Neural progenitor cell (in vitro differentiated cells): Measurements from ENCODE around the gene FGD6. TPM values are rescaled to one million over a fixed set of nuclear protein-coding genes. Genes with fewer than 3 reads are reported as not detected.

ENCODE experiments used
- DNase-seq: peaks from one replicate; pipeline ENCODE4 v3.0.0-alpha.2; 2016; ENCODE audit warnings: low spot score
- H2AFZ ChIP-seq: fragments of 200-600 bp; sonication (generic); replicated peaks from 2 replicates; pipeline ENCODE4 v1.6.1; 2016; ENCODE audit warnings: antibody characterized with exemption
- H3F3A ChIP-seq: fragments of 200-600 bp; sonication (generic); 2 replicates; pipeline ENCODE4 v1.6.1; 2016; ENCODE audit warnings: antibody characterized with exemption, low read depth
- H3K27ac ChIP-seq: fragments of 200-600 bp; sonication (generic); 2 replicates; pipeline ENCODE4 v1.5.1; 2016; ENCODE audit warnings: mild to moderate bottlenecking
- H3K27me3 ChIP-seq: fragments of 200-600 bp; sonication (generic); 2 replicates; pipeline ENCODE4 v1.6.1; 2016; ENCODE audit warnings: mild to moderate bottlenecking, moderate library complexity
- H3K36me3 ChIP-seq: fragments of 200-600 bp; sonication (generic); 2 replicates; pipeline ENCODE4 v1.5.1; 2016
- H3K4me1 ChIP-seq: fragments of 200-600 bp; sonication (generic); 2 replicates; pipeline ENCODE4 v1.6.1; 2016; ENCODE audit warnings: mixed run types
- H3K4me2 ChIP-seq: fragments of 200-600 bp; sonication (generic); 2 replicates; pipeline ENCODE4 v1.6.1; 2016
- H3K4me3 ChIP-seq: fragments of 200-600 bp; sonication (generic); 2 replicates; pipeline ENCODE4 v1.5.1; 2016
- H3K79me2 ChIP-seq: fragments of 200-600 bp; sonication (generic); 2 replicates; pipeline ENCODE4 v1.6.1; 2016; ENCODE audit warnings: low read depth
- H3K9ac ChIP-seq: fragments of 200-600 bp; sonication (generic); 2 replicates; pipeline ENCODE4 v1.6.1; 2016
- H3K9me3 ChIP-seq: fragments of 200-600 bp; sonication (generic); 2 replicates; pipeline ENCODE4 v1.5.1; 2016; ENCODE audit warnings: low read depth
- H4K20me1 ChIP-seq: fragments of 200-600 bp; sonication (generic); 2 replicates; pipeline ENCODE4 v1.6.1; 2016; ENCODE audit warnings: low read depth
- H3K27ac Mint-ChIP-seq: 3 replicates; pipeline ENCODE4 v1.8.0; 2021; ENCODE audit warnings: mixed read lengths
- H3K27me3 Mint-ChIP-seq: 2 replicates; pipeline ENCODE4 v1.8.0; 2022; ENCODE audit warnings: low read depth, mild to moderate bottlenecking, inconsistent platforms, moderate library complexity, mixed read lengths; ENCODE audit not compliant: insufficient read depth
- H3K36me3 Mint-ChIP-seq: 3 replicates; pipeline ENCODE4 v1.8.0; 2021; ENCODE audit warnings: mixed read lengths
- H3K4me1 Mint-ChIP-seq: 3 replicates; pipeline ENCODE4 v1.8.0; 2021; ENCODE audit warnings: mixed read lengths
- H3K4me3 Mint-ChIP-seq: 3 replicates; pipeline ENCODE4 v1.8.0; 2021; ENCODE audit warnings: mild to moderate bottlenecking, moderate library complexity, mixed read lengths
- H3K9me3 Mint-ChIP-seq: 3 replicates; pipeline ENCODE4 v1.8.0; 2020; ENCODE audit warnings: mixed read lengths
- EZH2 ChIP-seq: fragments of 200-600 bp; sonication (generic); IDR thresholded peaks from 2 replicates; pipeline ENCODE4 v1.6.1; 2017; ENCODE audit warnings: antibody characterized with exemption, mild to moderate bottlenecking, moderate library complexity
- EZH2phosphoT487 ChIP-seq: fragments of 200-600 bp; sonication (generic); IDR thresholded peaks from 2 replicates; pipeline ENCODE4 v1.6.1; 2017; ENCODE audit warnings: antibody characterized with exemption
- total RNA-seq: library from RNA; depleted of rRNA; stranded (reverse); fragments of >200 nt; gene quantifications from 2 replicates; pipeline ENCODE4 v1.2.3, GENCODE V29; 2015; ENCODE audit warnings: low replicate concordance
- TF ChIP-seq, protein P1 (sequence below): fragments of 200-600 bp; sonication (generic); IDR thresholded peaks from 2 replicates; pipeline ENCODE4 v1.5.1; 2017; ENCODE audit warnings: antibody characterized with exemption, mild to moderate bottlenecking

FGD6 gene
- total RNA-seq, 1 donor from 2014 or later: 32.0 TPM

DNA sequence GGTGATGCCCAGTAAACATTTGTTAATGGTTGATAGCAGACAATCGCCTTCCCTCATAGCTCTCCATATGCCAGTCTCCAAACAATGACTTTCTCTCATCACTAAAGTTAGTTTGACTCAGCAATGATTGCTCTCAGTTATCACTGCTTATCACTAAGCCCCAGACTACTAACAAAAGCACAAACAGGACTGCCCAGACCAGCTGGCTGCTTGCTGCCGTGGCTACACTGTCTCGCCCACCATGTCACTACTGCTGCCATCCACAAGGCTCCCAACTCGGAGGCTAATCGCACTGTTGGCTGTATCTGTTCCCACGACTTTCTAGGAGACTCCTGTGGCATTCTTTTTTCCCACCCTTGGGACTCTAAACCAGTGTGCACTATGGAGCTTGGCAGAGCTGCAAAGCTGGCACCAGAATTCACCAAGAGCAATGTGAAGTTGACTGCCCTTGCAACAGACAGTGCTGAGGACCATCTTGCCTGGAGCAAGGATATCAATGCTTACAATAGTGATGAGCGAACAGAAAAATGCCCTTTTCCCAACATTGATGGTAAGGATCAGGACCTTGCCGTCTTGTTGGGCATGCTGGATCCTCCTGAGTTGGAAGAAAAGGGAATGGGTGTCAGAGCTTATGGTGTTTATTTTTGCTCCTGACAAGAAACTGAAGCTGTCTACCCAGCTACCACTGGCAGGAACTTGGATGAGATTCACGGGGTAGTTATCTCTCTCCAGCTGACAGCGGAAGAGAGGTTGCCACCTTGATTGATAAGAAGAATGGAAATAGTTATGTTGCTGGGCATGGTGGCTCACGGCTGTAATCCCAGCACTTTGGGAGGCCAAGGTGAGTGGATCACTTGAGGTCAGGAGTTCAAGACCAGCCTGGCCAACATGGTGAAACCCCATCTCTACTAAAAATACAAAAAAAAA is 116.7 kb downstream of the FGD6 start:
- DNase-seq: no peak
- Histone ChIP-seq H2AFZ (no peak overlapping the region), H3K36me3 (no peaks in the 10 kb centered on the region), H3K79me2 (no peaks in the 10 kb centered on the region), H4K20me1 (no peaks in the 10 kb centered on the region), H3K9me3 (no peaks in the 10 kb centered on the region), H3K9ac (no peak overlapping the region), H3F3A (peaks cover 2% of the 10 kb centered on the region), H3K4me1 (peaks cover 16% of the 10 kb centered on the region), H3K27me3 (no peaks in the 10 kb centered on the region), H3K27ac (no peak overlapping the region), H3K4me3 (no peak overlapping the region), H3K4me2 (no peak overlapping the region)
- Mint-ChIP-seq H3K27ac (peak overlapping the region; percentile 26), H3K9me3 (no peaks in the 10 kb centered on the region), H3K36me3 (peaks cover 38% of the 10 kb centered on the region), H3K27me3 (peaks cover 9% of the 10 kb centered on the region), H3K4me3 (no peak overlapping the region), H3K4me1 (peaks cover 33% of the 10 kb centered on the region)
- TF ChIP-seq EZH2 (no peak), EZH2phosphoT487 (no peak)
- TF ChIP-seq, protein P1, sequence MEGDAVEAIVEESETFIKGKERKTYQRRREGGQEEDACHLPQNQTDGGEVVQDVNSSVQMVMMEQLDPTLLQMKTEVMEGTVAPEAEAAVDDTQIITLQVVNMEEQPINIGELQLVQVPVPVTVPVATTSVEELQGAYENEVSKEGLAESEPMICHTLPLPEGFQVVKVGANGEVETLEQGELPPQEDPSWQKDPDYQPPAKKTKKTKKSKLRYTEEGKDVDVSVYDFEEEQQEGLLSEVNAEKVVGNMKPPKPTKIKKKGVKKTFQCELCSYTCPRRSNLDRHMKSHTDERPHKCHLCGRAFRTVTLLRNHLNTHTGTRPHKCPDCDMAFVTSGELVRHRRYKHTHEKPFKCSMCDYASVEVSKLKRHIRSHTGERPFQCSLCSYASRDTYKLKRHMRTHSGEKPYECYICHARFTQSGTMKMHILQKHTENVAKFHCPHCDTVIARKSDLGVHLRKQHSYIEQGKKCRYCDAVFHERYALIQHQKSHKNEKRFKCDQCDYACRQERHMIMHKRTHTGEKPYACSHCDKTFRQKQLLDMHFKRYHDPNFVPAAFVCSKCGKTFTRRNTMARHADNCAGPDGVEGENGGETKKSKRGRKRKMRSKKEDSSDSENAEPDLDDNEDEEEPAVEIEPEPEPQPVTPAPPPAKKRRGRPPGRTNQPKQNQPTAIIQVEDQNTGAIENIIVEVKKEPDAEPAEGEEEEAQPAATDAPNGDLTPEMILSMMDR: no peak

DNA sequence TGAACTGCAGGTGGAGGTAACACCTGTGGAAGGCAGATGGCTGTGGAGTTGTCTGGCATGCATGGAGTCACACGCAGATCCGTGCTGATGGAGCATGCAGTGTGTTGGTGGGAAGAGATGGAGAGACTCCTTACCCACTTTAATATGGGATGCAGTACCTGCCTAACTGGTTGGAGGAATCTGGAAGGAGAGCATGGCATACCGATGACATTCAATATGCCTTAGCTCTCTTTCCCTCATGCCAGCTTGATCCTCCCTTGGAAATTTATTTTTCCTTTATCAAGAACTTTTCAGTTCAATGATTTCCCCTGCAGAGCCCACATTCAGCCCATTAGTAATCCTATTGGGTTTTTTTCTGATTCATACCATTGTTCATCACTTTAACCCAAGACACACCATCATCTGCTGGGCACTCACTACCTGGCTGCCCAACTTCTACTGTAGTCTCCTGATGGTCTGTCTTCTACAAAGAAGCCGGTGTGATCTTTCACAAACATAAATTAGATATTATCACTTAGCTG is 117.9 kb downstream of the FGD6 start:
- no peak overlapping the region for H3K4me3 ChIP-seq
- no peaks in the 10 kb centered on the region for H3K9me3 Mint-ChIP-seq
- H3K36me3 ChIP-seq: no peaks in the 10 kb centered on the region
- H2AFZ ChIP-seq: no peak overlapping the region
- H3K9me3 ChIP-seq: no peaks in the 10 kb centered on the region
- no peak for DNase-seq
- H3K9ac ChIP-seq: no peak overlapping the region
- H3K79me2 ChIP-seq: no peaks in the 10 kb centered on the region
- H4K20me1 ChIP-seq: no peaks in the 10 kb centered on the region
- peaks cover 32% of the 10 kb centered on the region for H3K36me3 Mint-ChIP-seq
- H3F3A ChIP-seq: peaks cover 14% of the 10 kb centered on the region
- H3K4me1 ChIP-seq: peaks cover 27% of the 10 kb centered on the region
- peaks cover 44% of the 10 kb centered on the region for H3K4me1 Mint-ChIP-seq
- peak overlapping the region; percentile 38 for H3K27ac Mint-ChIP-seq
- no peak overlapping the region for H3K4me2 ChIP-seq
- H3K27me3 ChIP-seq: no peaks in the 10 kb centered on the region
- H3K4me3 Mint-ChIP-seq: no peak overlapping the region
- no peak for TF ChIP-seq EZH2phosphoT487
- no peak for TF ChIP-seq EZH2
- TF ChIP-seq, protein P1: no peak
- peaks cover 9% of the 10 kb centered on the region for H3K27me3 Mint-ChIP-seq
- H3K27ac ChIP-seq: no peak overlapping the region

DNA sequence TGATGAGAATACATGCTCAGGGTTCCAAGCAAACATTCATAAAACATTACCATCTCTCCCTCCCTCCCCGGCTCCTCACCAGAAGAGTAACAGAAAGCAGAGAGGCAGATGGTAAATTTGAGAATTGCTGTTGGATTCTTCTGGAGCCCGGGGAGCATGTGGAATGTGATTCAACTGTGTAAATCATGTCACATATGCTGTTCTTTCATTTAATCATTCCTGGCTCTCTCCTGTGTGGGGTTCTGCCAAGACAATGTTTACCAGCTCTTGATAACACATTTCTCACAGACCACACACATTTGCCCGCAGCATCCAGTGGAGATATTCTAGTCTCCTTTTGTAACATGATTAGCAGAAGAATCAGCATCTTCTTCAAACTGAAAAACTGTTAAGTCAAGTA is 120.4 kb downstream of the FGD6 start:
- Histone ChIP-seq H2AFZ (no peak overlapping the region), H3K9me3 (no peaks in the 10 kb centered on the region), H3K9ac (no peak overlapping the region), H3K27ac (peak overlapping the region; percentile 37), H4K20me1 (no peaks in the 10 kb centered on the region), H3K79me2 (no peaks in the 10 kb centered on the region), H3K36me3 (peaks cover 4% of the 10 kb centered on the region), H3K4me2 (no peak overlapping the region), H3K4me3 (no peak overlapping the region), H3F3A (peaks cover 16% of the 10 kb centered on the region), H3K4me1 (peaks cover 34% of the 10 kb centered on the region), H3K27me3 (no peaks in the 10 kb centered on the region)
- no peaks in the 10 kb centered on the region for H3K9me3 Mint-ChIP-seq
- H3K36me3 Mint-ChIP-seq: peaks cover 32% of the 10 kb centered on the region
- TF ChIP-seq EZH2 (no peak), EZH2phosphoT487 (no peak)
- TF ChIP-seq, protein P1: no peak
- peak overlapping the region; percentile 21 for H3K4me3 Mint-ChIP-seq
- H3K27me3 Mint-ChIP-seq: peaks cover 7% of the 10 kb centered on the region
- H3K27ac Mint-ChIP-seq: peak overlapping the region; percentile 85
- no peak for DNase-seq
- H3K4me1 Mint-ChIP-seq: peaks cover 56% of the 10 kb centered on the region
